Retinal pigment epithelial cell (primary cell): ENCODE measurements around the gene ALAS2.
A peak's percentile ranks its signal among the peaks of the same experiment; 100 is the strongest.

ENCODE experiments used
- DNase-seq: peaks from one replicate; pipeline ENCODE4 v3.0.0-alpha.2; 2010; ENCODE audit warnings: low read depth
- H3K4me3 ChIP-seq: 2 replicates; pipeline ENCODE4 v1.5.1; 2011; ENCODE audit warnings: mild to moderate bottlenecking, low read length, control low read depth, moderate library complexity
- TF ChIP-seq, protein P1 (sequence below): conservative IDR thresholded peaks from 2 replicates; pipeline ENCODE4 v1.5.1; 2011; ENCODE audit warnings: low read depth, low read length, control low read depth, inconsistent platforms

The ALAS2 gene

DNA sequence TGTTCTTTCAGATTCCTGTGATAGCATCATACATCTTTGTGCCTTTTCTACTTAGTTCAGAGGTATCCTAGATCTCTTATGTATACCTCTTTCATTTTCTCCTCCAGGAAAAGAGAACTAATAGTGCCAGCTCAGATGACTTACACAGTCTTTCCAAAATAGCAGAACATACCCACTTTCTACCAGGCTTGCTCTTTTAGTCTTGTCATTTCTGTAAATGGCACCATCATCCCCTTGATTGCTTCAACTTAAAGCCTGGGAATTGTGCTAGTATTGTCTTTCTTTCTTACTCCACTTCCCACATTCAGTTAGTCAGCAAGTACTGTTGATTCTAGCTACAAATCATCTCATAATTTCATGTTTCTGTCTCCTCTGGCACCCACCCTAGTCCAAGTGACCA, 25.5 kb downstream of the ALAS2 start:
- no peak overlapping the region for H3K4me3 ChIP-seq
- TF ChIP-seq, protein P1, sequence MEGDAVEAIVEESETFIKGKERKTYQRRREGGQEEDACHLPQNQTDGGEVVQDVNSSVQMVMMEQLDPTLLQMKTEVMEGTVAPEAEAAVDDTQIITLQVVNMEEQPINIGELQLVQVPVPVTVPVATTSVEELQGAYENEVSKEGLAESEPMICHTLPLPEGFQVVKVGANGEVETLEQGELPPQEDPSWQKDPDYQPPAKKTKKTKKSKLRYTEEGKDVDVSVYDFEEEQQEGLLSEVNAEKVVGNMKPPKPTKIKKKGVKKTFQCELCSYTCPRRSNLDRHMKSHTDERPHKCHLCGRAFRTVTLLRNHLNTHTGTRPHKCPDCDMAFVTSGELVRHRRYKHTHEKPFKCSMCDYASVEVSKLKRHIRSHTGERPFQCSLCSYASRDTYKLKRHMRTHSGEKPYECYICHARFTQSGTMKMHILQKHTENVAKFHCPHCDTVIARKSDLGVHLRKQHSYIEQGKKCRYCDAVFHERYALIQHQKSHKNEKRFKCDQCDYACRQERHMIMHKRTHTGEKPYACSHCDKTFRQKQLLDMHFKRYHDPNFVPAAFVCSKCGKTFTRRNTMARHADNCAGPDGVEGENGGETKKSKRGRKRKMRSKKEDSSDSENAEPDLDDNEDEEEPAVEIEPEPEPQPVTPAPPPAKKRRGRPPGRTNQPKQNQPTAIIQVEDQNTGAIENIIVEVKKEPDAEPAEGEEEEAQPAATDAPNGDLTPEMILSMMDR = no peak
- no peak for DNase-seq

DNA sequence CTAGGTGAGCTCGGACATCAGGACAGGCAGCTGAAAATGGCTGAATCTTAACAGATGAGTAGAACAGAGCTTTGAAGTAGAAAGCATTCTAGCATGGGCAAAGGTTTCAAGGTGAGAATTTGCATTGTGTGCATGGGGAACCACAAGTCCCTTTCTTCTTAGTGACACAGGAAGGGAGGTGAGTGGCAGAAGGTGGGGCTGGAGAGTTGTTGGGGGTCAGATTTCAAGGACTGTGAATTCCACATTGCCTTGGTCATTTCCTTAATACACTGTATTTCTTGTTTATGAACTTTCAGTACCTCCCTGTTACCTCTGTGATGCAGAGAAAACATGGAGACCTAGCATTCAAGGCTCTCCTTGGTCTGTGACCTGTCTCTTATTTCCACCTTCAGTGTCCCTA, 26.5 kb downstream of the ALAS2 start:
- TF ChIP-seq, protein P1 = no peak
- no peak overlapping the region for H3K4me3 ChIP-seq
- no peak for DNase-seq

DNA sequence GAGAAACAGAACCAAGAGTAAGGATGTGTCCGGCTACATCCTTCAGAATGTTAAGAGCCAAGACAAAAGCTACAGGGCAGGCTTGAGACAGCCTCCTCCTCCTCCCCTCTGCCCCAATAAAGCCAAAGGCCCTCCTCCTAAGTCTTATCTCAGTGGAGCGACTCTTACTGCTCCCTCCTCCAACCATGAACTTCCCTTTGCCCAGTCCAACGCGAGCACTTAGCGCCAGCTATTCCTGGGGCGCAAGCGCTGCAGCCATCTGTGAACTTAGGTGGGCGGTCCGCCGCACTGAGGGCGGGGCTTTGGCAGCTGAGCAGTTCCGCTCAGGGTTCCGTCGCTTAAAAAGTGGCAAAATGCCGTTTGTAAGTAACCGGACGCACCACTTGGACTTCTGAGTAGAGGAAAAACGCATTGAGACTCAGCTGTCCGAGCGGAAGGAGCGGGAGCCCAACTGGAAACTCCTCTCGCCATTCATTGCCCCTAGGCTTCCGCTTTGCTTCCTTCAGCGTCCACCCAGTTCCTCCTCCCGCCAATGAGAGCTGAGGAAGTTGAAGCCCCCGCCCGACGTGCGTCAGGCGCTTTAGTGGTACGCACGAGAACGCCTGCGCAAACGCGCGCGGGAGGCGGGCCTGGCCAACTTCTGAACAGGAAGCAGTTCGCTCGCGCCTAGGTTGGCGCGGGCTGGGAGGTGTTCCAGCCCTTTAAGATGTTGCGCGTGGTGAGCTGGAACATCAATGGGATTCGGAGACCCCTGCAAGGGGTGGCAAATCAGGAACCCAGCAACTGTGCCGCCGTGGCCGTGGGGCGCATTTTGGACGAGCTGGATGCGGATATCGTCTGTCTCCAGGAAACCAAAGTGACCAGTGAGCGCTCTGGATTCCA, 30.8 kb downstream of the ALAS2 start, which contains the start of gene APEX2:
Gene APEX2 (plus strand): TSS at position 647 of the 882 bp plus-strand sequence. CDS start 60 bp downstream, at position 707.
- TF ChIP-seq, protein P1 = no peak
- H3K4me3 ChIP-seq = peak within 1 kb of the TSS; percentile 63
- peak; percentile 75 for DNase-seq

DNA sequence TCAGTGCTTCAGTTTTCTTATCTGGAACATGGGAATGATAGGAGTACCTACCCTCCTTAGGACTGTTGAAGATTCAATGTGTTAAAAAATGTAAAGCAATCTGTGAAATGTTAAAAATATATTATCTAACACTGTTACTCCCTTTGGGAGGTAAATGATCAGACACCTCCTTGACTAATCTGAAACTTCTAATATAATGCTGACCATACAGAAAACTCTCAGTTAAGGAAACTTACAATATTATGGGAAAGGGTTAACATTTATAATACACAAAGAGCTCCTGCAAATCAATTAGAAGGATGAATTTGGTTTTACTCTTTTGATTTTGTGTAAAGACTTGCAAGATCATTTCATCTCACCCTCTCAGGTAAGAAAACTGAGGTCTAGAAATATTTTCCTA, 35.2 kb downstream of the ALAS2 start:
- no peak overlapping the region for H3K4me3 ChIP-seq
- DNase-seq = no peak
- TF ChIP-seq, protein P1 = no peak

DNA sequence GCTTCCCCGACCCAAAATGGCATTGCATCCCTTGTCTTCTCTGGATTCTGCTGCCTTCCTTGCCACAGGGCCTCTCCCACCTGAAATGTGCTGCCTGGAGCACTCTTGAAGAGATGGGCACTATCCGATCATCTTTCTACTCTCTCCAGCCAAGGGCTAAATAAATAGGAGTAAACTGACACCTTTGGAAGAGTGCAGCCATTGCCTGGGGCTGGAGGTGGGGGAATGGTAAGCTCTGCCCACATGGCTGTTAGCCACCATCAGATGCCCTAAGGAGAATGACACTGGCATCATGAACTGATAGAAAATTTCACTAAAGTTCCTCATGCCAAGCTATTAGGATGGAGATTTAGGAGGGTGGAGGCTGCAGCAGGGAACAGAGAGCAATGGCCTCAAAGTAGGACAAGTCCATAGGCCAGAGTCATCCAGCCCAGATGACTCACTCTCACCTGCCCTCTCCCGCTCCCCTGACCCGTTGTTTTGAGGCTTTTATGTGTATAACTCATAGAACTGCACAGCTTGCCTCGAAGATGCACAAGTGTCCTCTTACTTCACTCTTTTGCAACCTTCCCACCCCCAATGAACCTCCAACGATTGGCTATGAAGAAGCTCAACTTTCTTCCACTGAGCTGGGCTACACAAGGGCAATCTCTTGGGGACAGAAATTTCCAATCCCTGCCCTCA, 36.0 kb downstream of the ALAS2 start:
- DNase-seq = no peak
- TF ChIP-seq, protein P1 = no peak
- H3K4me3 ChIP-seq = no peak overlapping the region

DNA sequence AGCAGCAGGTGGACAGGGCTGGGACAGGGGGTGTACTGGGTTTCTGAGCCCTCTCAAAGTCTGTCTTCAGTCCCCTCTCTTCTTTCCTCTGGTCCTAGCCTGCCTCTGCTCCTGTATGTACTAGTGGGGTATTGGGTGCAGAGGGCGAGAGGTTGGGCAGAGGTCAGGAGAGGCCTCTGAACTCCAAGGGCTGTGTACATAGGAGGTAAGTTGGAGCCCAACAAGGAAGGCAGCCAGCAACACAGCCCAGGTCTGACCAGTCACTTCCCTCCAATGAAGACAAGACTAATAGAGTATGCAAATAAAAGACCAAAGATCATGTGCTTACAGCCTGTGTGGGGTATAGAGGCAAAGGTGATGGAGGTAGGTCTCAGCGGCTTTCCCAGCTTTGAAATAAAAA, 36.7 kb downstream of the ALAS2 start, which contains the start of gene PFKFB1:
Gene PFKFB1 (minus strand): TSS at position 90 of the 400 bp plus-strand sequence. CDS start 181 bp downstream, outside the sequence.
- TF ChIP-seq, protein P1 = no peak
- no peak for DNase-seq
- H3K4me3 ChIP-seq = no peak within 1 kb of the TSS
